OCI-LY3 (cell line): ENCODE data around the gene COMMD2.

Experiments
- CTCF ChIP-seq: fragments of 200-600, 300-600 bp; sonication (generic); IDR thresholded peaks from 2 replicates; pipeline ENCODE4 v1.5.1; 2014; ENCODE audit warnings: antibody characterized with exemption, low read length, low read depth
- EZH2phosphoT487 ChIP-seq: fragments of 200-600 bp; shearing (Covaris generic); IDR thresholded peaks from 2 replicates; pipeline ENCODE4 v1.6.1; 2018; ENCODE audit warnings: antibody characterized with exemption, mixed run types, low read depth

- TF ChIP-seq CTCF (no peak), EZH2phosphoT487 (no peak)
These were observed 48.9 kb upstream of the COMMD2 start for GRCh38 chr3:149801195-149801594.
